GM18870 (cell line): ENCODE data around the gene WWC1.
"Not testable (repeated sequence)": the region's sequence is repeated elsewhere in the genome, so short reads cannot be mapped to it uniquely, and the experiment has no call there.

Source experiments
- ATAC-seq: cut with Tn5 transposase; IDR thresholded peaks from one replicate; pipeline ENCODE4 v1.9.1; 2021; ENCODE audit warnings: moderate library complexity; ENCODE audit not compliant: unreplicated experiment

WWC1 gene

DNA sequence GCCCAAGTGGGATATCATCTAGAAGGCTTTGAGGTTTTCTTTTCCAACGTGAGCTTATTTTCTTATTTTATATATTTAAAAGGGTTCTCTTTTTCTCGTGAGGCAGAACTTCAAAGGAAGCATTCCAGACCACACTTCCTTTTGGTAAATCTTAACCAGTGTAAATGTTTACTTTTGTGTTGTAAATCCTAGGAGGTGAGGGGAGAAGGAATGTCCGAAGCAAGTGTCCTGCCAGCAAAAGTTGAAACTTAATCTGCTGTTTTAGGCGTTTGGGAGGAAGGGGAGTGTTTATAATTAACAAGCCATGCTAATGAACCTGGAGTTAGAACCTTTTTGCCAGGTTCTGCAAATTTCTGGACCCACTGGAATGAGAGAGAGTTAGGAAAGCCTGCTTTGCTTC is 37.9 kb downstream of the WWC1 start:
- ATAC-seq, result no peak

DNA sequence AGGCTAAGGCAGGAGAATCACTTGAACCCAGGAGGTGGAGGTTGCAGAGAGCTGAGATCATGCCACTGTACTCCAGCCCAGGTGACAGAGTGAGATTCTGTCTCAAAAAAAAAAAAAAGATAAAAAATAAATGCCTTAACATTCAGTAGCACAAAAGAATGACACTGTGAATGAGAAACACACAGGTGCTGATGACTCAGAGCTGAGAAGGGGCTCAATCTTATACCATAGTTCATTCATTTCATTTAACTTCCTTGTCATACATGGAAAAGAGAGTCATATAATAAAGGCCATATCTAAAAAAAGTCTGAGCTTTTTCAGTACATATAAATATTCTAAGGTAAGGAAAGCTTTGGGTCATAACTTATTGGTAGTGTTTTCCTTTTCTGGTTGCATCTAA is 40.6 kb downstream of the WWC1 start:
- ATAC-seq, result no peak

DNA sequence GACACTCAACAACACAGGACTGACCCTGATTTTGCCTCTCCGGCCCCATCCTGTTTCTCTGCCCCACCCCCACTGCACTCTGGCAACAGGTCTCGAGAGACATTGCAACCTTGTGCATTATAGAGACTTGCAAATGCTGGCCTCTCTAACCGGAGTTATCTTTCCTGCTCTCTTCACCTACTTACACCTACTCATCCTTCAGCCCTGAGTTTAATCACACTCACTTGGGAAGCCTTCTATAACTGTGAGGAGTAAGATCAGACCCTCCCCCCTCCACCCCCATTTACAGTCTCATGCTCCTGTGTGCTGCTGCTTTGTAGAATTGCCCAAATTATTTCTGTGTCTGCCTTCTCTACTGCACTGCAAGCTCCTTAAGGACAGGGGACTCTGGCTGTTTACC is 42.8 kb downstream of the WWC1 start:
- no peak for ATAC-seq

- ATAC-seq, result no peak
Measured at GRCh38 chr5:168334695-168335094, 43.2 kb downstream of the WWC1 start.

DNA sequence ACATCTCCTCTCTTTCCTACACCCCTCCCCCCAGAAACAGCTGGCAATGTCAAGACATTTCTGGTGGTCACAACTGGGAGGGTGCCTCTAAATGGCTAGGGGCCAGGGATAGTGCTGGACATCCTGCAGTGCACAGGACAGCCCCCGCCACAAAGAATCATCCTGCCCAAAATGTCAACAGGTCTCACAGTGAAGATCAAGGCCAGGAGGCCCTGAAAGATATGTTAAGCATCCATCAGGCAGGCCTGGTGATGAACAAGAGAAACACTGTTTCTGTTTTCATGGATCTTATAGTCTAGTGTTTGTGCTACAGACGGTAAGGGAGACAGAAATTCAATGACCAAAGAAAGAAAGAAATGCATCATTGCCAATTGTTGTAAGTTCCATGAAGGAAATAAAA is 45.9 kb downstream of the WWC1 start:
- no peak for ATAC-seq

DNA sequence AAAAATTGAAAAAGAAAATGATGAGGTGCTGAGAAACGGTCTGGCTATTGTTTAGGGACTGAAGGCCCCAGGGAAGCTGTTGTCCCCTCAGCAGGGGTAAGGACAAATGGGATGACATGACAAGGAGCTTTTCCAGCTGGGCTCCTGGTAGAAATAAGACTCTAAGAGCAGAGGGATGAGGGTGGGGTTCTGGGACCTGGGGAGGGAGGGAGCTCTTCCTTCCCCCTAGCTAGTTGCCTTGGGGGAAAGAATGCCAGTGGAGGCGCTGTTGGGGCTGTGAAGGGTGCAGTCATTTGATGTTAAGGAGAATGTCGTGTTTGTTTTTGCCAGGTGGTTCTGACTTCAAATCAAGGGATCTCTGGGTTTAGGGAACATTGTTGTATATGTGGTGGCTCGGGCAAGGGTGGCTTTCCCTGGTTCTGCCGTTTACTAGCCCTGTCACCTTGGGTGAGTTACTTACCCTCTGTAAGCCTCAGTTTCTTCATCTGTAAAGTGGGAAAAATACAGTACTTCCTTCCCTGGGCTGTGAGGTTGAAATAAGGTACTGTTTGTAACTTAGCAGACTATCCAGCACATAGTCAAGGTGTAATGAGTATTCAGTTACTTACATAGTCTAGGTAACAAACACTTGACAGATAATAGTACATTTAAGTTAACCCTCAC is 47.8 kb downstream of the WWC1 start:
- no peak for ATAC-seq

DNA sequence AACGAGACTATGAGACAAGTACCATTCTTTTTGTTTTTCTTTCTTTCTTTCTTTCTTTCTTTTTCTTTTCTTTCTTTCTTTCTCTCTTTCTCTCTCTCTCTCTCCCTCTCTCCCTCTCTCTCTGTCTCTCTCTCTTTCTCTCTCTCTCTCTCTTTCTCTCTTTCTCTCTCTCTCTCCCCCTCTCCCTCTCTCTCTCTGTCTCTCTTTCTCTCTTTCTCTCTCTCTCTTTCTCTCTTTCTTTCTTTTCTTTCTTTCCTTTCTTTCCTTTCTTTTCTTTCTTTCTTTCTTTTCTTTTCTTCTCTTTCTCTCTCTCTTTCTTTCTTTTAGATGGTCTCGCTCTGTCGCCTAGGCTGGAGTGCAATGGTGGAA is 48.3 kb downstream of the WWC1 start:
- ATAC-seq, result not testable (repeated sequence)

DNA sequence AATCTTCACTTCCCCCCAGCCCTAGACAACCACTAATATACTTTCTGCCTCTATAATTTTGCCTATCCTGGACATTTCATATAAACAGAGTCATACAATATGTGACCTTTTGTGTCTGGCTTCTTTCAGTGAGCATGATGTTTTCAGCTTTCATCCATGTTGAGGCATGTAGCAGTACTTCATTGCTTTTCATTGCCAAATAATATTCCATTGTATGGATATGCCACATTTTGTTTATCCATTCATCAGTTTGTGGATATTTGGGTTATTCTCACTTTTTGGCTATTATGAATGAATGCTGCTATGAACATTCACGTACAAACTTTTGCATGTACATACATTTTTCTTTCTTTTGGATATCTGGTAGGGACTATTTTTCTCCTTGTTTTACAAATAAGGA is 49.0 kb downstream of the WWC1 start:
- no peak for ATAC-seq

DNA sequence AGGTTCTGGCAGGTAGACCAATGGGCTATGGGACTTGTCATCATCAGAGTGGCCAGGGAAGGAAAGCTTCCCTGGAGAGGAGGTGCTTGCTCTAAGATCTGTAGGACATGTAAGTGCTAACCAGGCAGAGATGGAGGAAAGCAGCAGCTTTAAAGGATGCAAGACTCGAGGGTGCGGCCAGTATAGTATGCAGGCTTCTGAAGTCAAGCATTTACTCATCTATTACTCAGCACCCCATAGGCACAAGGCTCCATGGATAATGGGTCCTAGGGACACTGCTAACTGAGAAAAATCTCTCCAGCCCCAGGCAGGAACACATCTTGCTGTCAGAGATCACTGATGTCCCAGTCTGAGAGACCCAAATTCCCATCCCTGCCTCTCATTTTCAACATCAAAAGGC is 49.7 kb downstream of the WWC1 start:
- no peak for ATAC-seq

DNA sequence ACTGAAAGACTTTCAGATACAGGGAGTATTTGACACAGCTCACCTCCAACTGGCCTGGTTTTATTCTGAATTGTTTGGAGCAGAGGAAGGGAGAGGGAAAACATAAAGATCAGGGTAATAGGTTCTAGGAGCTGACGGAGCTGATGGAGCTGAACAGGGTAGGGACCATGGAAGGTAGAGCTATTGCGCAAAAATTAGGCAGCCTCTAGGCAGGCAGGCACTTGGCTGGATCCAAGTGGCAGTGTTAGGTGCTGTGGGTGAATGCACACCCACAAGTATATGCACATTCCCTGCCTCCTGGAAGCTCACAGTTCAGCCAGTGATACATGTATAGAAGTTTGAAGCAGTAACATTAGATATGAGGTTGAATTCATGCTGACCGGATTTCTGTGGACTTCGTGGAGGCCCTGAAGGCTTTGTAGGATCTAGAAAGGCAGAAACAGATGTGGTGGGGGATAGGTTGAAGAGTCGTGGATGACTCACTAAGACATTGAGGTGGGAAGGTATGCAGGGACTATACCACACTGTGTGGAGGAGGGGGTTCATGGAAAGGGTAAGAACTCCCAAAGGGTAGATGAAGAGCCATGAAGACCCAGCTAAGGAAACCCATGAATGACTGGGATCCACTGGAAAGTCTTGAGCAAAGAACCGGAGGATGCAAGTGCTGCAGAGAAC is 50.8 kb downstream of the WWC1 start:
- no peak for ATAC-seq

DNA sequence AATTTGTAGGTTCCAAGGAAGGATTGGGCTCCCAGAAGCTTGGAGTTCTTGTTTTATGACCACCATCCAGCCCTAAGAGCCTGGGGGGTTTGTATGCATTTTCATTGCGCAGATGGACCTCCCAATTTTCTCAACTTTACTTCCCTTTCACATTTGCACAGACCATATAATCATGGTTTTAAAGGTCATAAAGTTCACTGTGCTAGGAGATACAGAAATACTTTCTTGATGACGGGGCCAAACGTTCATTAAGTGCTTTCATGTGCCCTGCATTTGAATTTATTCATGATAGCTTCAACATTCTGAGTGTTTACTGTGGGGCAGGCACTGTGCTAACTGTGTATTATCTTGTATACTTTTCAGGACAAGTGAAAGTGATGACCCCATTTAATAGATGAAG is 51.5 kb downstream of the WWC1 start:
- ATAC-seq, result no peak

- ATAC-seq, result no peak
Measured at GRCh38 chr5:168346417-168346816, 55.0 kb downstream of the WWC1 start.

- peak; percentile 58 for ATAC-seq
Measured at GRCh38 chr5:168347368-168348083, 56.1 kb downstream of the WWC1 start.

- ATAC-seq, result no peak
Measured at GRCh38 chr5:168348084-168348414, 56.6 kb downstream of the WWC1 start.

- ATAC-seq, result no peak
Measured at GRCh38 chr5:168350315-168350714, 58.9 kb downstream of the WWC1 start.

- no peak for ATAC-seq
Measured at GRCh38 chr5:168353216-168353957, 61.9 kb downstream of the WWC1 start.

GRCh38 chr5:168354397-168354796 is 63.0 kb downstream of the WWC1 start:
- no peak for ATAC-seq

GRCh38 chr5:168356171-168356570 is 64.7 kb downstream of the WWC1 start:
- no peak for ATAC-seq

DNA sequence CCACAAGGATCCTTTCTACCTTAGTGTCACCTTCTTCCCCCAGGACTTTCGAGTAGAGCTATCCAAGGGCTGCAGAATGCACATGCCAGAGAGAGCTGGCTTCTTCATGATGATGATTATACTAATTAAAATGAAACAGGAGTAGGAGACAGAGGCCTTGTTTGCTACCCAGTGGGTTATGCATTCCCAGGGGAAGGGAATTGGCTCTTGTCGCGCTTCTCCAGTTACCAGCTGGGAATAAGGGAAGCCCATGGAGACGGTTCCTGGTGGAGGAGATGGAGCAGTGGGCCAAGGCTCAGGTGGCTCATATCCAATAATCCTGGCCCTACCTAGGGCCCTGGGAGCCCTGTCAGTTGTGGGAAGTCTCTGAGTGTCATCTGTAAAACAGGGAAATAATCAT is 65.1 kb downstream of the WWC1 start:
- ATAC-seq, result no peak

DNA sequence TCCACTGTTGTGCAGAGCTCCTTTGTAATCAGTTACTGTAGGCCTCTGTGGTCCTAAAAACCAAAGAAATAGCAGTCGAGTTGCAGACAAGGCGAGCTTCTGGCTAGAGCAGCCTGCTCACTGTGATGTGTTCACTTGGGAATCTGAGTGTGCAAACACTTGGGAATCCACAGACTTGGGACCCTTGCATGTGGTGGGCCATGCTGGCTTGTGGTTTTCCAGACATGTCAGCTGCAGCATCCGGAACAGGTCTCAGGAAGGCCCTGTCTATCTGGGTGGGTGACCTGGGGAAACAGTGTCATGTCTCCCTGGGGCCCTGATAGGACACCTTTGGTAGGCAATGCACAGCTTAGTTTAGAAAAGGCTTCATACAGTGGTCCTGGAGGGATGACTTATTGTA is 66.4 kb downstream of the WWC1 start:
- no peak for ATAC-seq

GRCh38 chr5:168359820-168360460 is 68.5 kb downstream of the WWC1 start:
- no peak for ATAC-seq
